Measurements from ENCODE around the gene OSCP1.

OSCP1 gene

GRCh38 chr1:36383240-36383639 lies 67.0 kb downstream of the OSCP1 start:
- no peak for DNase-seq (ENCODE audit: low spot score)

- DNase-seq (ENCODE audit: low spot score), result no peak
Observed at GRCh38 chr1:36382669-36383068, 67.6 kb downstream of the OSCP1 start.

- no peak for DNase-seq (ENCODE audit: low spot score)
Observed at GRCh38 chr1:36382231-36382630, 68.0 kb downstream of the OSCP1 start.

- DNase-seq (ENCODE audit: low spot score), result no peak
Observed at GRCh38 chr1:36381405-36381804, 68.8 kb downstream of the OSCP1 start.

GRCh38 chr1:36380782-36381181 lies 69.5 kb downstream of the OSCP1 start:
- DNase-seq (ENCODE audit: low spot score), result no peak

- no peak for DNase-seq (ENCODE audit: low spot score)
Observed at GRCh38 chr1:36380143-36380619, 70.1 kb downstream of the OSCP1 start.

- DNase-seq (ENCODE audit: low spot score), result no peak
Observed at GRCh38 chr1:36377791-36378492, 72.3 kb downstream of the OSCP1 start.

- DNase-seq (ENCODE audit: low spot score), result no peak
Observed at GRCh38 chr1:36372617-36373016, 77.6 kb downstream of the OSCP1 start.

GRCh38 chr1:36369061-36369861 lies 81.0 kb downstream of the OSCP1 start:
- peak; percentile 73 for DNase-seq (ENCODE audit: low spot score)
